Right renal pelvis (tissue), 4 donors: ENCODE measurements around the gene RAB21. TPM values are rescaled to one million over a fixed set of nuclear protein-coding genes. Genes with fewer than 3 reads are reported as not detected.

ENCODE experiments used
- DNase-seq, 4 donors: peaks; one replicate each; pipeline ENCODE4 v3.0.0-alpha.2; 2013; ENCODE audit warnings: low read depth in 4 of 4, low spot score in 3 of 4, missing footprints in 1 of 4
- polyA plus RNA-seq, 4 donors: library from polyadenylated mRNA; unstranded; fragments of 120-200 nt; gene quantifications; one replicate each; pipeline ENCODE4 v1.2.1, GENCODE V29; 2013; ENCODE audit not compliant: insufficient read length in 4 of 4

The RAB21 gene
- polyA plus RNA-seq: 10 to 100 TPM; 57.9 to 76.9 (median 72.3) TPM

- peak; percentile 87 to 92 (median 89) for DNase-seq
Measured at GRCh38 chr12:71754461-71755145, at the start of gene RAB21. Gene RAB21 (plus strand): TSS chr12:71754863. CDS start chr12:71755130, 267 bp downstream.

GRCh38 chr12:71704920-71705319 is 49.7 kb upstream of the RAB21 start:
- no peak for DNase-seq

GRCh38 chr12:71708658-71709057 is 46.0 kb upstream of the RAB21 start:
- no peak for DNase-seq

GRCh38 chr12:71710276-71711125 is 44.2 kb upstream of the RAB21 start:
- no peak for DNase-seq

- no peak for DNase-seq
Measured at GRCh38 chr12:71718611-71719010, 36.1 kb upstream of the RAB21 start.

- DNase-seq: no peak
Measured at GRCh38 chr12:71719647-71720370, 34.9 kb upstream of the RAB21 start.

GRCh38 chr12:71721783-71722505 is 32.7 kb upstream of the RAB21 start:
- DNase-seq: no peak

DNA sequence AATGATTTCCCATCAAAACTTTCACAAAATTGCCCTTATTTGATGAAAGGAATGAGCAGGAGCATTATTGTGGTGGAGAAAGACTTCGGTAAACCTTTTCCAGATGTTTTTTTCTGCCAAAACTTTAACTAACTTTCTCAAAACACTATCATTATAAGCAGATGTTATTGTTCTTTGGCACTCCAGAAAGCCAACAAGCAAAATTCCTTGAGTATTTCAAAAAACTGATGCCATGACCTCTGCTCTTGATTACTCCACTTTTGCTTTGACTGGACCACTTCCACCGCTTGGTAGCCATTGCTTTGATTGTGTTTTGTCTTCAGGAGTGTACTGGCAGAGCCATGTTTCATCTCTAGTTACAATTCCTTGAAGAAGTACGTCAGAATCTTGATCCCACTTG is 29.7 kb upstream of the RAB21 start:
- DNase-seq: no peak

GRCh38 chr12:71726548-71726947 is 28.1 kb upstream of the RAB21 start:
- DNase-seq: no peak

- DNase-seq: no peak
Measured at GRCh38 chr12:71727958-71728357, 26.7 kb upstream of the RAB21 start.

DNA sequence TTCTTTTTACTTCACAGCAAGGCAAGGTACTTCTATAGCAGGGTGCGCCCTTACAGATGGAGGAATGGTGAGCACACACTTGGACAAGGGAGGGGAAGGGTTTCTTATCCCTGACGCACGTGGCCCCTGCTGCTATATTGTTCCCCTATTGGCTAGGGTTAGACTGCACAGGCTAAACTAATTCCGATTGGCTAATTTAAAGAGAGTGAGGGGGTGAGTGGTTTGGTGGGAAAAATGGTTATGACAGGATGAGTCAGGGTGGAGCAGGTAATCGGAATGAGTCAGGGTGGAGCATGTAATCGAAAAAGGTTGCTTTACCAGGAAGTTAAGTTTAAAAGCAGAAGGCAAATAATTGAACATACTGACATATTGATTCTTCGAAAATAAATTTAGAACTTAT is 23.7 kb upstream of the RAB21 start:
- no peak for DNase-seq

- no peak for DNase-seq
Measured at GRCh38 chr12:71731439-71732356, 23.0 kb upstream of the RAB21 start.

GRCh38 chr12:71732357-71732712 is 22.3 kb upstream of the RAB21 start:
- no peak for DNase-seq

- no peak for DNase-seq
Measured at GRCh38 chr12:71737197-71737596, 17.5 kb upstream of the RAB21 start.

- DNase-seq: no peak
Measured at GRCh38 chr12:71742998-71743397, 11.7 kb upstream of the RAB21 start.

GRCh38 chr12:71744522-71745300 is 10.0 kb upstream of the RAB21 start:
- no peak for DNase-seq

DNA sequence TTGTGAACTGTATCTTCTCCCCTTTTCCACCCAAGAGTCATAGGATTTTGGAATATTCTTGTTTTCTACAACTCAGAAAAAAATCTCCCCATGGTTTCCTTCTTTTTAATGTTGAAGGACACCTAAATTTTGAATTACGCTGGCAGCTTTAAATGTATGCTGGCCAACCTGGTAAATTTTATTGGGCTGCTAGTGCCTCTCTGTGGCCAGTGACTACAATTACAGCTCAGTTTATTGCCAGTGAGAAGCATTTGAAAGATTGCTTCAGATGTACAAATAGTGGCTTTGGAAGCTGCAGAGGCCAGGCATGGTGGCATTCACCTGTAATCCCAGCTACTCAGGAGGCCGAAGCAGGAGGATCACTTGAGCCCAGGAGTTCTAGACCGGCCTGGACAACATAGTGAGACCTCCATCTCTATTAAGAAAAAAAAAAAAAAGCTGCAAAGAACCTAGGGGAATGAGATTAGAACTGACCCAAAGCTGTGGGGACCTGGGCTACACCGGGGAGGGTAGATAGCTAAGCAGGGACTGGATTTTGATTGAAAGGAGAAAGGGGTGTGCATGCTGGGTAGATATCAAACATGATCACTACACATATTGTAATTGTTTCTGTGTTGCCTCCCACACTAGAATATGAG is 7.6 kb upstream of the RAB21 start:
- peak in 2 of 4 donors; percentile 24 to 39 for DNase-seq

DNA sequence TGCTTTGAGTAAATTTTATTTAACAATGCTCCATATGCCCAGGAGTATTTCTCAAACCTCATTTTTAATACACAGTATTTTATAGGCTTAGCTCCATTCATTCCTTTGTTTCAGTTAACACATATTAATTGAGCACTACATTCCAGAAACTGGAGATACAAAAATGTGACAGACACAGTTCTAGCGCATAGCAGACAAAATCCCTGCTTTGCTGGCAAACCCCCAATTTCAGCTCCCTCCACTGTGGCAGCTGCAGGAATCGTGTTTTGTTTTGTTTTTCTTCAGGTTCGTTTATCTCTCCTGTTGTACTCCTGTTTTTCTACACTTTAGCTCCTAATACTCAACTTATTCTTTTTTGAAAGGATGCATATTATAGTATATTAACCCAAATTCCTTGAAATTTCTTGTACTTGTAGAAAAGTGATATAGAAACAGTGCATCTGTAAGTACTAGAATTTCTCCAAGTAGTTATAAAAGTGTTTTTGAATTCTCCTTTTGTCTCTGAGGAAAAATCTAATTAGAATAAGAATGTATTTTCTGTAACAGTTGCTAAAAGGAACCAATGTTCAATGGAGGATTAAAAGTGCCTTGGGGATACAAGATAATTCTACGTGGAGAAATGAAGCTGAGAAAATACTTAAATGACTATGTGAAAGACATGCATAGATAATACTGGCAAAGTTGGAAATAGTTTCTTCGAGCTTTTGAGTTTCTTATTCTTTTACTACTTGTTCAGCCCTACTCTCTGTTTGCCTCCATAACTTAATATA is 6.4 kb upstream of the RAB21 start:
- DNase-seq: no peak
